ENCODE data around the gene GAB2.

- TF ChIP-seq POLR2A (IDR thresholded peaks at IDR 0.05; ENCODE audit: low read depth, low read length) (no peak), FOXK2 (IDR thresholded peaks at IDR 0.05) (no peak), NRF1 (conservative IDR thresholded peaks at IDR 0.05; ENCODE audit: low read depth, low read length) (no peak), ZNF274 (IDR thresholded peaks at IDR 0.05; ENCODE audit: insufficient read depth, insufficient read length) (no peak)
Measured at GRCh38 chr11:78223320-78223954, 194.2 kb downstream of the GAB2 start.
